H9 (cell line): ENCODE data around the gene USP28. TPM values are rescaled to one million over a fixed set of nuclear protein-coding genes. Genes with fewer than 3 reads are reported as not detected.

Source experiments
- DNase-seq: peaks from one replicate; pipeline ENCODE4 v3.0.0-alpha.2; 2017
- H2AFZ ChIP-seq: one replicate; pipeline ENCODE4 v1.6.1; 2013; ENCODE audit warnings: mild to moderate bottlenecking, low read length, control low read depth, moderate library complexity
- H2AK5ac ChIP-seq: 2 replicates; pipeline ENCODE4 v1.6.1; 2013; ENCODE audit warnings: low read length, control low read depth, mixed read lengths; ENCODE audit not compliant: insufficient read length
- H2BK120ac ChIP-seq: one replicate; pipeline ENCODE4 v1.6.1; 2013; ENCODE audit warnings: low read depth, mild to moderate bottlenecking, low read length, control low read depth, inconsistent platforms; ENCODE audit not compliant: poor library complexity, severe bottlenecking
- H2BK12ac ChIP-seq: 2 replicates; pipeline ENCODE4 v1.6.1; 2013; ENCODE audit warnings: low read length, control low read depth, mixed read lengths, low read depth; ENCODE audit not compliant: insufficient read length
- H2BK15ac ChIP-seq: 2 replicates; pipeline ENCODE4 v1.6.1; 2013; ENCODE audit warnings: low read depth, low read length, control low read depth
- H2BK20ac ChIP-seq: one replicate; pipeline ENCODE4 v1.6.1; 2013; ENCODE audit warnings: low read depth, mild to moderate bottlenecking, low read length, control low read depth, inconsistent platforms; ENCODE audit not compliant: poor library complexity, severe bottlenecking
- H2BK5ac ChIP-seq: 2 replicates; pipeline ENCODE4 v1.6.1; 2013; ENCODE audit warnings: low read length, control low read depth, mixed read lengths; ENCODE audit not compliant: insufficient read length
- H3K14ac ChIP-seq: 2 replicates; pipeline ENCODE4 v1.6.1; 2013; ENCODE audit warnings: low read length, control low read depth; ENCODE audit not compliant: insufficient read depth
- H3K18ac ChIP-seq: 2 replicates; pipeline ENCODE4 v1.6.1; 2013; ENCODE audit warnings: low read depth, mild to moderate bottlenecking, mixed read lengths, low read length, control low read depth; ENCODE audit not compliant: insufficient read length
- H3K23ac ChIP-seq: 2 replicates; pipeline ENCODE4 v1.6.1; 2013; ENCODE audit warnings: low read length, control low read depth, mixed read lengths, low read depth; ENCODE audit not compliant: insufficient read length
- H3K23me2 ChIP-seq: 2 replicates; pipeline ENCODE4 v1.6.1; 2013; ENCODE audit warnings: low read depth, mild to moderate bottlenecking, mixed read lengths, low read length, control low read depth; ENCODE audit not compliant: insufficient read length, poor library complexity, severe bottlenecking
- H3K27ac ChIP-seq: 2 replicates; pipeline ENCODE4 v1.5.1; 2013; ENCODE audit warnings: low read length, control low read depth, mixed read lengths, low read depth; ENCODE audit not compliant: insufficient read length
- H3K27me3 ChIP-seq: 2 replicates; pipeline ENCODE4 v1.6.1; 2013; ENCODE audit warnings: low read length, control low read depth, inconsistent platforms; ENCODE audit not compliant: insufficient read depth
- H3K4ac ChIP-seq: 2 replicates; pipeline ENCODE4 v1.6.1; 2013; ENCODE audit warnings: low read depth, mild to moderate bottlenecking, control low read depth, inconsistent platforms, low read length, moderate library complexity
- H3K4me1 ChIP-seq: 2 replicates; pipeline ENCODE4 v1.6.1; 2013; ENCODE audit warnings: low read length, control low read depth, inconsistent platforms; ENCODE audit not compliant: insufficient read depth
- H3K4me2 ChIP-seq: 2 replicates; pipeline ENCODE4 v1.6.1; 2013; ENCODE audit warnings: low read length, control low read depth, mixed read lengths; ENCODE audit not compliant: insufficient read length, insufficient read depth
- H3K56ac ChIP-seq: 2 replicates; pipeline ENCODE4 v1.6.1; 2013; ENCODE audit warnings: low read depth, mild to moderate bottlenecking, mixed read lengths, low read length, control low read depth; ENCODE audit not compliant: insufficient read length
- H3K79me1 ChIP-seq: 2 replicates; pipeline ENCODE4 v1.6.1; 2013; ENCODE audit warnings: low read depth, mild to moderate bottlenecking, moderate library complexity, low read length, control low read depth, inconsistent platforms; ENCODE audit not compliant: insufficient read depth, poor library complexity, severe bottlenecking
- H3K79me2 ChIP-seq: 2 replicates; pipeline ENCODE4 v1.6.1; 2013; ENCODE audit warnings: low read length, control low read depth, inconsistent platforms; ENCODE audit not compliant: insufficient read depth
- H3K9ac ChIP-seq: 2 replicates; pipeline ENCODE4 v1.6.1; 2013; ENCODE audit warnings: low read length, control low read depth, mixed read lengths; ENCODE audit not compliant: insufficient read length; ENCODE audit errors: extremely low read depth
- H3K9me3 ChIP-seq: one replicate; pipeline ENCODE4 v1.6.1; 2013; ENCODE audit warnings: low read depth, low read length, inconsistent platforms; ENCODE audit not compliant: control insufficient read depth
- H3T11ph ChIP-seq: one replicate; pipeline ENCODE4 v1.6.1; 2013; ENCODE audit warnings: mild to moderate bottlenecking, low read length, control low read depth, inconsistent platforms
- H4K20me1 ChIP-seq: one replicate; pipeline ENCODE4 v1.6.1; 2013; ENCODE audit not compliant: control insufficient read depth, insufficient read length, insufficient read depth
- H4K5ac ChIP-seq: 2 replicates; pipeline ENCODE4 v1.6.1; 2013; ENCODE audit warnings: low read depth, mild to moderate bottlenecking, mixed read lengths, low read length, control low read depth; ENCODE audit not compliant: insufficient read length
- H4K8ac ChIP-seq: replicated peaks from 2 replicates; pipeline ENCODE4 v1.6.1; 2013; ENCODE audit warnings: low read length, control low read depth, mixed read lengths, low read depth; ENCODE audit not compliant: insufficient read length
- H4K91ac ChIP-seq: 2 replicates; pipeline ENCODE4 v1.6.1; 2013; ENCODE audit warnings: low read depth, mild to moderate bottlenecking, moderate library complexity, mixed read lengths, low read length, control low read depth; ENCODE audit not compliant: insufficient read length
- H3K27ac Mint-ChIP-seq, 3 experiments: 2 replicates in 2 of 3; 3 replicates in 1 of 3; pipeline ENCODE4 v1.8.0; 2020 to 2021; ENCODE audit warnings: mixed read lengths in 3 of 3, mild to moderate bottlenecking in 1 of 3, moderate library complexity in 1 of 3
- H3K27me3 Mint-ChIP-seq: 2 replicates; pipeline ENCODE4 v1.8.0; 2021; ENCODE audit warnings: low read depth, mild to moderate bottlenecking, moderate library complexity, mixed read lengths
- H3K36me3 Mint-ChIP-seq, 3 experiments: 2 replicates in 2 of 3; 3 replicates in 1 of 3; pipeline ENCODE4 v1.8.0; 2020 to 2021; ENCODE audit warnings: low read depth in 3 of 3, mixed read lengths in 3 of 3; ENCODE audit not compliant: insufficient read depth in 1 of 3
- H3K4me1 Mint-ChIP-seq, 2 experiments: 2 replicates each; pipeline ENCODE4 v1.8.0; 2020; ENCODE audit warnings: mixed read lengths in 2 of 2
- H3K4me3 Mint-ChIP-seq, 2 experiments: 2 replicates in 1 of 2; 3 replicates in 1 of 2; pipeline ENCODE4 v1.8.0; 2020 to 2021; ENCODE audit warnings: mild to moderate bottlenecking in 2 of 2, mixed read lengths in 2 of 2, moderate library complexity in 1 of 2
- H3K9me3 Mint-ChIP-seq, 2 experiments: 2 replicates in 1 of 2; 3 replicates in 1 of 2; pipeline ENCODE4 v1.8.0; 2020; ENCODE audit warnings: mild to moderate bottlenecking in 2 of 2, mixed read lengths in 2 of 2, moderate library complexity in 1 of 2
- CTCF ChIP-seq: fragments of 200-600 bp; sonication (generic); conservative IDR thresholded peaks from 3 replicates; pipeline ENCODE4 v1.8.0; 2021; ENCODE audit warnings: antibody characterized with exemption, mild to moderate bottlenecking
- WGBS: extraction: QIAGEN DNeasy Blood & Tissue Kit; methylation state at CpG from one replicate; pipeline ENCODE4 v1.1.7; 2013; ENCODE audit warnings: missing lambda C conversion rate, low lambda C conversion rate, mixed read lengths; ENCODE audit not compliant: insufficient read length; ENCODE audit errors: extremely low coverage; 5-methylcytosine and 5-hydroxymethylcytosine counted together
- total RNA-seq: library from RNA; stranded (reverse); gene quantifications from 2 replicates; pipeline ENCODE4 v1.2.1, GENCODE V29; 2021

The USP28 gene
- total RNA-seq, 1 experiment from 2014 or later = 107 TPM

- no peak within 1 kb of the TSS for H2AK5ac ChIP-seq
- no peaks in the 10 kb centered on the region for H3K79me1 ChIP-seq
- H3K4me2 ChIP-seq = peak within 1 kb of the TSS; percentile 79
- H3K14ac ChIP-seq = peak within 1 kb of the TSS; percentile 70; the same call in 1 of the 2 replicates
- no peaks in the 10 kb centered on the region for H3K27me3 ChIP-seq
- no peak within 1 kb of the TSS for H2BK20ac ChIP-seq
- no peak within 1 kb of the TSS for H3K23ac ChIP-seq
- peaks cover 2 to 13% (median 13%) of the 10 kb centered on the region in 3 experiments; a peak in 6 of 7 replicates for H3K36me3 Mint-ChIP-seq
- H3K4me1 ChIP-seq = no peaks in the 10 kb centered on the region
- H3K4me1 Mint-ChIP-seq = peaks cover 2 to 10% of the 10 kb centered on the region in 2 experiments
- no peak within 1 kb of the TSS for H3T11ph ChIP-seq
- no peak within 1 kb of the TSS for H4K91ac ChIP-seq
- H3K79me2 ChIP-seq = no peaks in the 10 kb centered on the region
- H3K56ac ChIP-seq = no peak within 1 kb of the TSS
- H2BK120ac ChIP-seq = no peak within 1 kb of the TSS
- H2BK15ac ChIP-seq = no peak within 1 kb of the TSS; the same call in 1 of the 2 replicates
- H2BK5ac ChIP-seq = no peak within 1 kb of the TSS
- H3K18ac ChIP-seq = peak within 1 kb of the TSS; percentile 87
- H3K23me2 ChIP-seq = no peaks in the 10 kb centered on the region
- no peak within 1 kb of the TSS for H4K5ac ChIP-seq
- H4K20me1 ChIP-seq = no peaks in the 10 kb centered on the region
- H3K9me3 ChIP-seq = no peaks in the 10 kb centered on the region
- peak within 1 kb of the TSS; percentile 97 for H3K9ac ChIP-seq
- TF ChIP-seq CTCF = peak; percentile 95
- peak within 1 kb of the TSS; percentile 98 to 100 for H3K4me3 Mint-ChIP-seq
- H3K27ac Mint-ChIP-seq = peak within 1 kb of the TSS; percentile 88 to 99 (median 97)
- H2BK12ac ChIP-seq = no peak within 1 kb of the TSS
- no peaks in the 10 kb centered on the region; a peak in 2 of 5 replicates for H3K9me3 Mint-ChIP-seq
- H2AFZ ChIP-seq = peak within 1 kb of the TSS; percentile 87
- peaks cover 18% of the 10 kb centered on the region for H3K27me3 Mint-ChIP-seq
- WGBS = no CpG with 5 or more reads among the region's 46 CpGs
- peak; percentile 96 for DNase-seq
- no peak within 1 kb of the TSS for H3K27ac ChIP-seq
- no peak within 1 kb of the TSS for H4K8ac ChIP-seq
- no peak within 1 kb of the TSS for H3K4ac ChIP-seq
Observed at GRCh38 chr11:113773416-113774173, 101.8 kb downstream of the USP28 start, which contains the start of gene ZW10. ZW10 (minus strand) TSS chr11:113773692; CDS start chr11:113773666, 26 bp downstream.
